ENCODE data around the gene ERMP1.

The ERMP1 gene

DNA sequence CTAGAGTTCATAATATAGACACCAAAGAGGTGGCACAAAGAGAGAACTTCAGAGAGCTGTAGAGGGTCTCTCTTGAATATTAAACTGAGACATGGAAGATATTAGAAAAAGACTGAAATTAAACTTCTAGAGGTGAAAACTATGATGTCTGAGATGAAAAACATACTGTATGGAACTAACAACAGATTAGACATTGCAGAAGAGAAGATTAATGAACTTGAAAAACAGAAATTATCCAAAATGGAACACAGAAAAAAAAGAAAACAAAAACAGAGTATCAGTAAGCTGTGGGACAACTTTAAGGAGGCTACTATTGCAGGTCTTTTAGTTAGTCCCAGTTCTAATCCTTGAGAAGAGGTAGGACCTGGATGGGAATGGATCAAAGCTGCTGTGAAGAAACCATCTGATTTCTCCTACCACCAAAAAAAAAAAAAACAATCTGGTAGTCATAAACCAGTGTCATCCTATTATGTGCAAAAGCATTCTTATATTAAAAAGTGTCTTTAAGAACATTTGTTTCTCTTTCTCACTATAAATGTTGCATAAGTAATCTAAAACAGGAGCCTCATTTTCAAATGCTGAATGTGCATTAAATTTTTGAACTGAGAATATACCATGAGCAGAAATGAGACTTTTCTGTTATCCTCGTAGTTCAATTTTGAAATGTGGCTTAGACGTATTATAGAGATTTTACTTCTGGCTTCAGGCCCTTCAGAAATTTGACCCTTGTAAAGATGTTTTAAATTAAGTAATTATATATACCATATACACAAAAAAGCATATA lies 96.2 kb downstream of the ERMP1 start:
- Mint-ChIP-seq H3K27me3 (no peaks in the 10 kb centered on the region), H3K4me3 (no peak overlapping the region), H3K27ac (no peak overlapping the region), H3K4me1 (no peaks in the 10 kb centered on the region), H3K9me3 (no peaks in the 10 kb centered on the region), H3K36me3 (peaks cover 33% of the 10 kb centered on the region)

DNA sequence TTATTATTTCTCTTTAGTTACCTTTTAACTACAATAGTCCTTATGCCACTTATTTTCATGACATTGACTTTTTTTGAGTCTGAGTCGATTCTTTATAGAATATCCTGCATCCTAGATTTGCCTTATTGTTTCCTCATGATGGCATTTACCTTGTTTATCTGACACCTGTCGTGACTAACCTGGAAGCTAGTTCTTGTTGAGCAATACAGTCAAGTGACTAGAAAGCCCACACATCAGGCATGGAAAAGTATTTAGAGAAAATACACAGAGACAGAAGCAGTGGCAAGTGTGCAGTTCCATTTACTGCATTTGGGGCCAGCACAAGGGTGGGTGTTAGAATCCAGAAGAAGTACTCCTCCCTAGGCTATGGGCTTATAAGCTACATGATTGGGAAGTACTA lies 97.8 kb downstream of the ERMP1 start:
- Mint-ChIP-seq H3K27ac (no peak overlapping the region), H3K4me3 (no peak overlapping the region), H3K36me3 (peaks cover 28% of the 10 kb centered on the region), H3K9me3 (no peaks in the 10 kb centered on the region), H3K27me3 (no peaks in the 10 kb centered on the region), H3K4me1 (no peaks in the 10 kb centered on the region)
